NCI-H69 (cell line): ENCODE data around the gene TRIM2.

Experiments used
- DNase-seq: peaks from one replicate; lab custom pipeline; 2025; lab: John Stamatoyannopoulos, UW

The TRIM2 gene

DNA sequence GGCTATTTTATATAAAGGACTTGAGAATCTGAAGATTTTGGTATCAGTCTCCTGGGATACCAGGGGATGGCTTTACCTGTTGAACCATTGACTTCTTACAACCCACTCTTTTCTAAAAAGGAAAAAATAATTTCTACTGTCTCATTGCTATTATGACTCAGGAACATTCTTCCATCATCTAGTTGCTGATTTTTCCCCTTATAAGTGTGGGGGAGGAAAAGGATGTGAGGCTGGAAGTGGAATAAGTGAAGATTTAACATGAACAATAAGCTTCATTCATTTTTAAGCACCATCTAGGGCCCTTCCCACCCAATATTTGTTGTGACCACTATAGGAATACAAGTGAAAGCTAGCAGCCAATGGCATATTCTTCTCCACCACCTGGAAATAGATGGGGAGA, 129.6 kb downstream of the TRIM2 start:
- DNase-seq, result no peak

DNA sequence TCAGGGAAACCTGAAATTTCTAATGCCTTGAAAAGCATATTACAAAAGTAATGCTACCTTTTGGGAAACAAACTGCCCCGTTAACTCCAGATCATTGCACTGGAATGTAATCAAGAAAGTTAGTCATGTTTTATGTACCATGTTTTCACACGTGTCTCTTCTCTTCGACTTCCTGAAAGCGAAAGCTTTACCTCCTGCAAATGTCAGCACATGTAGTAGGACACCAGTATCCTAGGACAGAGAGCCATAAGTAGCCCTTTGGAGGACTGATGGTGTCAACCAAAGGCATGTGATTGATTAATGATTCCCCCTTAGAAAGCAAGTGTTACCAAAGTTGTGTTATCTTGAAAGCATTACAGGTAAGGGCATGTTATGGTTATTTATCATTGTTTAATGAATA, 131.4 kb downstream of the TRIM2 start:
- no peak for DNase-seq

DNA sequence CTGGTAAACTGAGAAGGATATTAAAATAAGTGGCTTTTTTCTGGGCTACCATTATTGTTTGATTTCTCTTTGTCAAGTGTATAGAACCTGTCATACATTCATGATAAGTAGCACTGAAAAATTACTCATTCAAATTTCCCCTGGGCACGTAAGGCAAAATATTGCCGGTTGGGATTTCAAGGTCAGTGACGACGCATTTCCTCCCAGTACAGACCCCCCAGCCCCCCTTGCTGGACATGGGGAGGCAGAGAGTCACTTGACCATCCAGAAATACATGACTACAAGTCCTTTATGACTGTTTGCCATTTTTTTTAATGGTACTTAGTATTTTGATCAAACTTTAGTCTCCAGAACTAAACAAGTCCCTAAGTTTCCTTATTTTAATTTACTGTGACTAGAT, 133.4 kb downstream of the TRIM2 start:
- DNase-seq, result no peak

DNA sequence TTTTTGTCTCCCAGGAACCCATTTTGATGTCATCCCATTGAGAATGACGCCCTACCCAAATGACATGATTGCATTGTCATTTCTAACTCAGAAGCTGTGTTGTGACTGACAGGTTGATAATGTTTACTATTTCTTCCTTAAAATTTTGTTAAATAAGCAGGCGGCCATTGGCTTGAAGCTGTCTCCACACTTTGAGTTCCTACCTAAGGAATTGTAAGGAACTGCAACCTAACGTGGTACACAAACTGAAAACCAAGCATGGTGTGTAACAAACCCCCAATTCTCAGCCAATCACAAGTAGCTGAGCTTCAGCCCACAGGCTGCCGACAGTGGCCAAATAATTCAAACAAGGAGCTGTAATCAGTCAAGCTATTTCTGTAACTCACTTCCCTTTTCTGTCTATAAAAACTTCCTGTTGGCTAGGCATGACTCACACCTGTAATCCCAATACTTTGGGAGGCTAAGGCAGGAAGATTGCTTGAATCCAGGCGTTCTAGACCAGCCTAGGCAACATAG, 137.4 kb downstream of the TRIM2 start:
- DNase-seq, result peak; percentile 6

- peak; percentile 1 for DNase-seq
Observed at GRCh38 chr4:153342751-153343552, 138.7 kb downstream of the TRIM2 start.

- DNase-seq, result peak; percentile 89
Observed at GRCh38 chr4:153344131-153345011, 140.1 kb downstream of the TRIM2 start, which contains the start of gene MND1. Gene MND1, plus strand, starts transcription at chr4:153344688. Its CDS starts 50 bp downstream, at chr4:153344738.

DNA sequence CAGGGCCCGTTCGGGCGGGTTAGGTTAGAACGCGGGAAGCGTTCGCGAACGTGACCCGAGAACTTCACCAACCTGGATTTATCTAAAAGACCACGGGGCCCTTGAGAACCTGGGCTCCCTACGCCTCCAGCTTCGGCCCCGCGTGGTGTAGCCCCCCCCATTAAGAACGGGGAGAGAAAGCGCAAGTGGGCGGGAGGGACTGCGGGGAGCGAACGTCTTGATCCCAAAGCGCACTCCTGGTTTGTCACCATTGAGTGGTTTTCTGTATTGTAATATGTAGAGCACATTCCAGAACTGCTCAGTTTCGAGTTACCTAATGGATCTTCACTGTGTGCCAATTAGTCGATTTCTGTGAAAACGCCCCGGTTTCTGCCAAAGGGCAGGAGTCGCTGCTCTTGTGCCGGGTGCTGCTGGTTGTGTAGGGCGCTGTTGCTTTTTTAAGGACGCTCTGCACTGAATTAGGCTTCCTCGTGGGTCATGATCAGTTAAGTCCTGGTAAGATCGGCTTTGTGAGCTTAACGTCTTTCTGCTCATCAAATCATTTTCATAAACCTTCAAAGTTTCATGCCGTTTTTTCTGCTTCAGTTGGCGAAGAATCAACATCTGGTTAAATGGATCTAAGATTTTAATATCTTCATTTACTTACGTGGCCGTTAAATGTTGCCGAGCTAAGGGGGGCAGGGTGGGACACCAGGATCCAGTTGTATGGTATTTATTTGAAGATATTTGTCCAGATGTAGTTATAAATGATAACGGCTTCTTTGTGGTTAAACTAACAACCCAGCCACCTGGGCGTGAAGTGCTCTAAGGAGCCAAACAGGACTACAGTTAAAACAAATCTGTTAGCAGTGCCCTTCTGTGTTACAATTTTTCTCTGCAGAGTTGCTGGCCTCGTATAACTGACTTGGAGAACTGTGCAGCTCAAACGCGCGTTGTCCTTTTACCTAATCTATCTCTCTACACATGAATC, 141.1 kb downstream of the TRIM2 start:
- peak; percentile 71 for DNase-seq

DNA sequence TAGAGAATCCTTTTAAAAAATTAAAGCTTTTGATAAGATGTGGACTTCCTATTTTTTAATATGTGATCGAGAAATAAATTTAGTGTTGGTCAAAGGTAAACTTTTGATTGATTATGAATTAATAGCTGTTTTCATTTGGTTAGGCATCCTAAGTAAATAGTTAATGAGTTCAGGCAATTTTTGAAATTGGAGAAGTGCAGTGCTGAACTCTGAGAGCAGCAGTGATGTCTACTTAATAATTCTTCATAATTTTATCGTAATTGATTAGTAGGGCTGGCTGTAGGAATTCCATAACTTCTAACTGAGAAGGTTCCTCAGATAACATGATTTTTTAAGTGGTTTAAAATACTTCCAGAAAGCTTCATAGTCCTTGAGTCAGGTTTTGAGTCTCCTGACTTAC, 141.8 kb downstream of the TRIM2 start:
- DNase-seq, result no peak

- DNase-seq, result no peak
Observed at GRCh38 chr4:153346563-153346962, 142.3 kb downstream of the TRIM2 start.

GRCh38 chr4:153347117-153347516, 142.9 kb downstream of the TRIM2 start:
- DNase-seq, result no peak

GRCh38 chr4:153348006-153348405, 143.8 kb downstream of the TRIM2 start:
- DNase-seq, result no peak

GRCh38 chr4:153349206-153349805, 145.1 kb downstream of the TRIM2 start:
- no peak for DNase-seq

DNA sequence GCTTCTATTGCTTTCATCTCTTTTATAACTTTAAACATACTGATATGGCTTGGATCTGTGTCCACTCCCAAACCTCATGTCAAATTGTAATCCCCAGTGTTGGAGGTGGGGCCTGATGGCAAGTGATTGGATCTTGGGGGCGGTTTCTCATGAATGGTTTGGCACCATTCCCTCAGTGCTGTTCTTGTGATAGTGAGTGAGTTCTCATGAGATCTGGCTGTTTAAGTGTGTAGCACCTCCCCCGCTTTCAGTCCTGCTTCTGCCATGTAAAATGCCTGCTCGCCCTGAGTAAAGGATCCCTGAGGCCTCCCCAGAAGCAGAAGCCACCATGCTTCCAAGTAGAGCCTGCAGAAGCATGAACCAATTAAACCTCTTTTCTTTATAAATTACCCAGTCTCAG, 157.9 kb downstream of the TRIM2 start:
- DNase-seq, result peak; percentile 7

- no peak for DNase-seq
Observed at GRCh38 chr4:153364061-153364460, 159.8 kb downstream of the TRIM2 start.

- no peak for DNase-seq
Observed at GRCh38 chr4:153365003-153365402, 160.8 kb downstream of the TRIM2 start.

DNA sequence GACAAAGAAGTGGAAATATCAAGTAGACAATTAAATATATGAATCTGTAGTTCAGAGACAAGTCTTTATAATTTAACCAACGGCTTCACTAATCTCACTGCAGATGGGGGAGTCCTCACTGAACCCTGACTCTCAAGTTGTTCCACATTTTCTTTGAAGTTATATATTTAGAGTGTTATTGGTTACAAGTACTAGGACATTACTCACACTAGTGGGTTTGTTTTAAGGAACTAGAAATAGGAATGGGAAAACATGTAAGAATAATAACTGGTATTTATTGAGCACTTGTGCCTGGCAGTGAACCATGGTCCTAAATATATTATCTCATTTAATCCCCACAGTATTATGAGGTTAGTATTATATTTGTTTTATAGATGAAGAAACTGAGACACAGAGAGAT, 162.2 kb downstream of the TRIM2 start:
- DNase-seq, result no peak

GRCh38 chr4:153367092-153367491, 162.8 kb downstream of the TRIM2 start:
- DNase-seq, result no peak

DNA sequence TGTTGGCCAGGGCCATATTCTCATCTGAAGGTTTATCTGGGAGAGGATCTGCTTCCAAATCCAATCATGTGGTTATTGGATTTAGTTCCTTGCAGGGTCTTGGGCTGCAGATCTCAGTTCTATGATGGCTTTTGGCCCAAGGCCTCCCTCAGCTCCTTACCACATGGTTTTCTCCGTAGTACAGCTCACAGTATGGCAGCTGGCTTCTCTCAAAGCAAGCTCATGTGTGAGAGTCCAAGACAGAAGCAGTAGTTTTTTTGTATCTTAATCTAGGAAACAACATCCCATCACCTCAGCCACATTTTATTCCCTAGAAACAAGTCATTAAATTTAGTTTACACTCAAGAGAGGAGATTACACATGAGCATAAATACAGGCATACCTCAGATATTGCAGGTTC, 164.8 kb downstream of the TRIM2 start:
- DNase-seq, result no peak

- DNase-seq, result no peak
Observed at GRCh38 chr4:153371701-153372234, 167.5 kb downstream of the TRIM2 start.

GRCh38 chr4:153372967-153373562, 168.8 kb downstream of the TRIM2 start:
- DNase-seq, result no peak

- DNase-seq, result no peak
Observed at GRCh38 chr4:153374442-153374841, 170.2 kb downstream of the TRIM2 start.
